Breast epithelium (tissue), 3 donors: Measurements from ENCODE around the gene KRT23.

ENCODE experiments used
- CTCF ChIP-seq, 3 donors: fragments of 450-650 bp; IDR thresholded peaks; one replicate each; pipeline ENCODE4 v1.5.1; 2016 to 2017; ENCODE audit warnings: antibody characterized with exemption in 3 of 3, mild to moderate bottlenecking in 3 of 3, moderate library complexity in 3 of 3
- POLR2A ChIP-seq: fragments of 450-650 bp; IDR thresholded peaks from one replicate; pipeline ENCODE4 v1.6.1; 2016; ENCODE audit warnings: antibody characterized with exemption, mild to moderate bottlenecking, moderate library complexity
- POLR2AphosphoS5 ChIP-seq, 3 donors: sonication (generic); formaldehyde crosslinking; IDR thresholded peaks; one replicate each; pipeline ENCODE4 v1.6.1; 2017; ENCODE audit warnings: antibody characterized with exemption in 3 of 3

- no peak for TF ChIP-seq CTCF (IDR thresholded peaks at IDR 0.05)
- no peak for TF ChIP-seq POLR2AphosphoS5 (IDR thresholded peaks at IDR 0.05)
- no peak for TF ChIP-seq POLR2A
These were observed 43.7 kb upstream of the KRT23 start for GRCh38 chr17:40981115-40981514.
